ENCODE results near the gene KCNN3. TPM values are rescaled to one million over a fixed set of nuclear protein-coding genes. Genes with fewer than 3 reads are reported as not detected.

The KCNN3 gene
- total RNA-seq (2021; fragmentation: NEBNext Ultra II Directional; extraction: Animal tissue kit (Norgen Biotek cat#: 25700)), result not detected
- long read RNA-seq, result 0 reads

- H3K27ac Mint-ChIP-seq, result no peak within 1 kb of the TSS
- no peaks in the 10 kb centered on the region for H3K9me3 Mint-ChIP-seq
- H3K36me3 Mint-ChIP-seq (ENCODE audit: low read depth), result no peaks in the 10 kb centered on the region
- no peak within 1 kb of the TSS; the same call in 1 of the 2 replicates for H3K4me3 Mint-ChIP-seq
- peaks cover 57% of the 10 kb centered on the region for H3K27me3 Mint-ChIP-seq (ENCODE audit: insufficient read depth)
- peak; percentile 60 for DNase-seq
- H3K4me1 Mint-ChIP-seq (ENCODE audit: low read depth), result peaks cover 30% of the 10 kb centered on the region
- no peak for TF ChIP-seq CTCF (IDR thresholded peaks at IDR 0.05)
Measured at GRCh38 chr1:154870115-154870571, at the start of gene KCNN3. TSS of gene KCNN3 (minus strand) at chr1:154870281. CDS start at chr1:154869964, 317 bp downstream.

GRCh38 chr1:154913273-154913672 lies 43.2 kb upstream of the KCNN3 start:
- DNase-seq, result no peak
- Mint-ChIP-seq H3K4me3 (no peak overlapping the region), H3K4me1 (ENCODE audit: low read depth) (no peaks in the 10 kb centered on the region), H3K27me3 (ENCODE audit: insufficient read depth) (peaks cover 25% of the 10 kb centered on the region), H3K9me3 (peaks cover 10% of the 10 kb centered on the region), H3K36me3 (ENCODE audit: low read depth) (peaks cover 12% of the 10 kb centered on the region), H3K27ac (no peak overlapping the region)
- no peak for TF ChIP-seq CTCF (IDR thresholded peaks at IDR 0.05)

GRCh38 chr1:154912755-154913154 lies 42.7 kb upstream of the KCNN3 start:
- peaks cover 12% of the 10 kb centered on the region for H3K36me3 Mint-ChIP-seq (ENCODE audit: low read depth)
- DNase-seq, result no peak
- H3K9me3 Mint-ChIP-seq, result peaks cover 11% of the 10 kb centered on the region
- H3K4me3 Mint-ChIP-seq, result no peak overlapping the region
- TF ChIP-seq CTCF (IDR thresholded peaks at IDR 0.05), result no peak
- no peak overlapping the region for H3K27ac Mint-ChIP-seq
- H3K27me3 Mint-ChIP-seq (ENCODE audit: insufficient read depth), result peaks cover 26% of the 10 kb centered on the region
- no peaks in the 10 kb centered on the region for H3K4me1 Mint-ChIP-seq (ENCODE audit: low read depth)

- TF ChIP-seq CTCF (IDR thresholded peaks at IDR 0.05), result no peak
- Mint-ChIP-seq H3K4me1 (ENCODE audit: low read depth) (no peaks in the 10 kb centered on the region), H3K27ac (no peak overlapping the region), H3K9me3 (peaks cover 11% of the 10 kb centered on the region), H3K4me3 (no peak overlapping the region), H3K36me3 (ENCODE audit: low read depth) (peaks cover 11% of the 10 kb centered on the region), H3K27me3 (ENCODE audit: insufficient read depth) (peaks cover 27% of the 10 kb centered on the region)
- DNase-seq, result no peak
Measured at GRCh38 chr1:154911691-154912550, 41.8 kb upstream of the KCNN3 start.

- Mint-ChIP-seq H3K4me3 (no peak overlapping the region), H3K4me1 (ENCODE audit: low read depth) (no peaks in the 10 kb centered on the region), H3K9me3 (peaks cover 7% of the 10 kb centered on the region), H3K27ac (no peak overlapping the region), H3K27me3 (ENCODE audit: insufficient read depth) (peaks cover 30% of the 10 kb centered on the region), H3K36me3 (ENCODE audit: low read depth) (peaks cover 5% of the 10 kb centered on the region; the same call in 1 of the 2 replicates)
- DNase-seq, result no peak
- no peak for TF ChIP-seq CTCF (IDR thresholded peaks at IDR 0.05)
Measured at GRCh38 chr1:154910851-154911250, 40.8 kb upstream of the KCNN3 start.
